Kidney (tissue), 14 donors: ENCODE measurements around the gene MANEA. TPM values are rescaled to one million over a fixed set of nuclear protein-coding genes. Genes with fewer than 3 reads are reported as not detected.

Experiments used
- DNase-seq, 5 donors: peaks; one replicate each; pipeline ENCODE4 v3.0.0-alpha.2; 2013 to 2020
- FAIRE-seq: peaks from 2 replicates; lab custom pipeline; 2012; peaks lifted over from hg19 to GRCh38; lab: Jason Lieb, UNC
- H3K27ac ChIP-seq, 2 donors: one replicate each; pipeline ENCODE4 v1.7.0; 2013; ENCODE audit warnings: low read depth in 2 of 2, low read length in 2 of 2, inconsistent platforms in 1 of 2
- H3K27me3 ChIP-seq: one replicate; pipeline ENCODE4 v1.7.1; 2013; ENCODE audit warnings: low read length, inconsistent platforms; ENCODE audit not compliant: control insufficient read depth, insufficient read depth
- H3K36me3 ChIP-seq, 3 donors: one replicate each; pipeline versions ENCODE4 v1.7.0 to v1.7.1; 2013; ENCODE audit warnings: low read length in 3 of 3, control low read depth in 1 of 3, inconsistent platforms in 1 of 3; ENCODE audit not compliant: insufficient read depth in 3 of 3, control insufficient read depth in 2 of 3
- H3K4me1 ChIP-seq, 3 donors: one replicate each; pipeline versions ENCODE4 v1.7.0 to v1.7.1; 2013; ENCODE audit warnings: low read length in 3 of 3, inconsistent platforms in 1 of 3, low read depth in 1 of 3; ENCODE audit not compliant: control insufficient read depth in 2 of 3, insufficient read depth in 2 of 3
- H3K4me3 ChIP-seq, 3 donors: one replicate each; pipeline versions ENCODE4 v1.7.0 to v1.8.1; 2013; ENCODE audit warnings: low read length in 3 of 3, control low read depth in 1 of 3, inconsistent platforms in 1 of 3
- H3K9ac ChIP-seq, 3 donors: one replicate each; pipeline versions ENCODE4 v1.7.0 to v1.7.1; 2013; ENCODE audit warnings: low read length in 3 of 3, control low read depth in 1 of 3, inconsistent platforms in 1 of 3
- H3K9me3 ChIP-seq, 3 donors: one replicate each; pipeline versions ENCODE4 v1.7.0 to v1.7.1; 2013; ENCODE audit warnings: low read length in 3 of 3, control low read depth in 1 of 3, inconsistent platforms in 1 of 3; ENCODE audit not compliant: control insufficient read depth in 2 of 3, insufficient read depth in 1 of 3
- CTCF ChIP-seq: IDR thresholded peaks from 3 replicates; pipeline ENCODE4 v1.5.1; 2012; ENCODE audit warnings: mild to moderate bottlenecking, moderate library complexity, borderline replicate concordance; ENCODE audit not compliant: insufficient read depth; ENCODE audit errors: extremely low read depth
- intact Hi-C: fragments of 100-400 bp; cut with DNase I; formaldehyde crosslinking; loops from one replicate; pipeline ENCODE4 v1.11.1; 2022
- polyA plus RNA-seq: library from polyadenylated mRNA; stranded (reverse); fragments of 350-450 nt; fragmentation: Illumina TruSeq; extraction: RNeasy Lipid Tissue Mini Kit (QIAGEN cat#74804); gene quantifications from one replicate; pipeline ENCODE4 v1.2.3, GENCODE V29; 2014; ENCODE audit warnings: low read depth, low replicate concordance; ENCODE audit not compliant: insufficient read depth
- total RNA-seq: library from RNA; stranded (reverse); fragmentation: NEBNext Ultra II Directional; extraction: Animal tissue kit (Norgen Biotek cat#: 25700); gene quantifications from one replicate; pipeline ENCODE4 v1.2.1, GENCODE V29; 2021
- donor health status: control.
- donor health status: control.
- donor health status: control.
- donor health status: control.
- donor health status: control.
- donor health status: DM: yes; HTN: yes; CAD: no.
- donor health status: Normal renal cell carcinoma (clear cell type).

MANEA gene
- total and polyA plus RNA-seq, 2 donors from 2014 or later: 5.4 to 15.6 TPM

- H3K27me3 ChIP-seq: no peaks in the 10 kb centered on the region
- no peaks in the 10 kb centered on the region for H3K36me3 ChIP-seq
- no peak overlapping the region for H3K4me3 ChIP-seq
- no peak for TF ChIP-seq CTCF
- DNase-seq: no peak
- no peak overlapping the region for H3K9ac ChIP-seq
- intact Hi-C loops: no loop called here
- FAIRE-seq: no peak
- no peak overlapping the region for H3K27ac ChIP-seq
- peaks cover 0 to 2% (median 0%) of the 10 kb centered on the region in 3 donors for H3K9me3 ChIP-seq
- no peaks in the 10 kb centered on the region for H3K4me1 ChIP-seq
Observed at GRCh38 chr6:95649451-95649850, 72.1 kb downstream of the MANEA start.

- DNase-seq (no peak), FAIRE-seq (no peak)
- no peaks in the 10 kb centered on the region for H3K9me3 ChIP-seq
- no peak for TF ChIP-seq CTCF
- H3K27me3 ChIP-seq: no peaks in the 10 kb centered on the region
- H3K27ac ChIP-seq: no peak overlapping the region
- H3K4me1 ChIP-seq: no peaks in the 10 kb centered on the region
- H3K4me3 ChIP-seq: no peak overlapping the region
- intact Hi-C loops: no loop called here
- H3K36me3 ChIP-seq: no peaks in the 10 kb centered on the region
- no peak overlapping the region for H3K9ac ChIP-seq
Observed at GRCh38 chr6:95654176-95654575, 76.8 kb downstream of the MANEA start.

- TF ChIP-seq CTCF: no peak
- intact Hi-C loops: no loop called here
- H3K9me3 ChIP-seq: no peaks in the 10 kb centered on the region
- no peak overlapping the region for H3K4me3 ChIP-seq
- no peak overlapping the region for H3K27ac ChIP-seq
- no peaks in the 10 kb centered on the region for H3K36me3 ChIP-seq
- FAIRE-seq: no peak
- H3K27me3 ChIP-seq: no peaks in the 10 kb centered on the region
- H3K9ac ChIP-seq: no peak overlapping the region
- DNase-seq: peak in 4 of 5 donors; percentile 58 to 88 (median 74)
- no peaks in the 10 kb centered on the region for H3K4me1 ChIP-seq
Observed at GRCh38 chr6:95658886-95659285, 81.6 kb downstream of the MANEA start.
